K562 (cell line): ENCODE results near the gene TXNIP. TPM values are rescaled to one million over a fixed set of nuclear protein-coding genes. Genes with fewer than 3 reads are reported as not detected.

Experiments
- AFF4 ChIP-seq: sonication (generic); formaldehyde crosslinking; IDR thresholded peaks from 2 replicates; pipeline ENCODE4 v1.8.0; 2023; ENCODE audit warnings: mild to moderate bottlenecking, missing genetic modification reagents
- BRD4 ChIP-seq: fragments of 200-600 bp; sonication (generic); IDR thresholded peaks from 2 replicates; pipeline ENCODE4 v1.6.1; 2017; ENCODE audit warnings: inconsistent platforms
- CHD1 ChIP-seq: fragments of 200-600 bp; sonication (generic); IDR thresholded peaks from one replicate; pipeline ENCODE4 v1.6.1; 2012; ENCODE audit warnings: mild to moderate bottlenecking, moderate library complexity, low read length, inconsistent platforms
- CREB3 ChIP-seq: fragments of 450-650 bp; conservative IDR thresholded peaks from 2 replicates; pipeline ENCODE4 v1.6.1; 2016; ENCODE audit warnings: missing genetic modification characterization, low read depth, mild to moderate bottlenecking, missing compliant biosample characterization, moderate library complexity
- HDAC3 ChIP-seq: fragments of 450-650 bp; IDR thresholded peaks from 2 replicates; pipeline ENCODE4 v1.6.1; 2018; ENCODE audit warnings: borderline replicate concordance, mild to moderate bottlenecking, moderate library complexity; ENCODE audit not compliant: partially characterized antibody
- HMGN3 ChIP-seq: IDR thresholded peaks from 2 replicates; pipeline ENCODE4 v1.6.1; 2011; ENCODE audit warnings: borderline replicate concordance, low read depth, mild to moderate bottlenecking, mixed read lengths, low read length; ENCODE audit not compliant: insufficient read length; ENCODE audit errors: extremely low read depth
- NFE2L1 ChIP-seq: fragments of 450-650 bp; IDR thresholded peaks from 2 replicates; pipeline ENCODE4 v1.6.1; 2016; ENCODE audit warnings: missing genetic modification characterization, low read depth, mild to moderate bottlenecking, missing compliant biosample characterization, moderate library complexity, borderline replicate concordance
- RBM34 ChIP-seq: fragments of 200-400 bp; formaldehyde crosslinking; IDR thresholded peaks from 2 replicates; pipeline ENCODE4 v1.6.1; 2018; ENCODE audit warnings: low read length, borderline replicate concordance; ENCODE audit not compliant: insufficient read depth
- SMARCB1 ChIP-seq: IDR thresholded peaks from 2 replicates; pipeline ENCODE4 v1.6.1; 2011; ENCODE audit warnings: improper control_type of control experiment, low read depth; ENCODE audit not compliant: insufficient read length
- U2AF1 ChIP-seq: fragments of 200-400 bp; formaldehyde crosslinking; optimal IDR thresholded peaks from 2 replicates; pipeline ENCODE3; 2017; ENCODE audit warnings: mild to moderate bottlenecking, low read depth, low read length, moderate library complexity
- ZNF589 ChIP-seq: fragments of 200-800 bp; sonication (Bioruptor generic); IDR thresholded peaks from 2 replicates; pipeline ENCODE4 v1.6.1; 2016; ENCODE audit warnings: low read depth, missing genetic modification characterization, missing compliant biosample characterization
- polyA plus RNA-seq, 8 experiments: library from polyadenylated mRNA; depleted of rRNA in 4 of 8; stranded (reverse) in 5 of 8; unstranded in 3 of 8; fragments of >200 nt; fragmentation: Nextera tagmentation in 2 of 8; fragmentation: Illumina TruSeq in 1 of 8; extraction: Ambion mirVana in 2 of 8; extraction: Trizol in 1 of 8; gene quantifications; 2 replicates each; pipeline versions ENCODE4 v1.2.1 to v1.2.3, GENCODE V29; 2011 to 2014; ENCODE audit warnings: inconsistent platforms in 1 of 8, missing spikeins in 1 of 8
- total RNA-seq, 7 experiments: library from RNA; depleted of rRNA in 6 of 7; stranded (reverse); fragments of >200 nt in 6 of 7; fragmentation: Illumina TruSeq in 2 of 7; extraction: Trizol in 2 of 7; gene quantifications; 2 replicates each; pipeline versions ENCODE4 v1.2.1 to v1.2.3, GENCODE V29; 2011 to 2021; ENCODE audit warnings: low replicate concordance in 1 of 7
- TF ChIP-seq, protein P1 (sequence below): fragments of 450-650 bp; conservative IDR thresholded peaks from 2 replicates; pipeline ENCODE4 v1.6.1; 2016; ENCODE audit warnings: missing genetic modification characterization, low read depth, mild to moderate bottlenecking, control low read depth, missing compliant biosample characterization
- TF ChIP-seq, protein P2 (sequence below): IDR thresholded peaks from 2 replicates; pipeline ENCODE4 v1.6.1; 2014; ENCODE audit warnings: antibody characterized with exemption

The TXNIP gene
- total and polyA plus RNA-seq, 9 of the 15 experiments (the other 6 are each of a cell fraction or from before 2014, with no cell fraction given), result 120 to 499 (median 257) TPM

DNA sequence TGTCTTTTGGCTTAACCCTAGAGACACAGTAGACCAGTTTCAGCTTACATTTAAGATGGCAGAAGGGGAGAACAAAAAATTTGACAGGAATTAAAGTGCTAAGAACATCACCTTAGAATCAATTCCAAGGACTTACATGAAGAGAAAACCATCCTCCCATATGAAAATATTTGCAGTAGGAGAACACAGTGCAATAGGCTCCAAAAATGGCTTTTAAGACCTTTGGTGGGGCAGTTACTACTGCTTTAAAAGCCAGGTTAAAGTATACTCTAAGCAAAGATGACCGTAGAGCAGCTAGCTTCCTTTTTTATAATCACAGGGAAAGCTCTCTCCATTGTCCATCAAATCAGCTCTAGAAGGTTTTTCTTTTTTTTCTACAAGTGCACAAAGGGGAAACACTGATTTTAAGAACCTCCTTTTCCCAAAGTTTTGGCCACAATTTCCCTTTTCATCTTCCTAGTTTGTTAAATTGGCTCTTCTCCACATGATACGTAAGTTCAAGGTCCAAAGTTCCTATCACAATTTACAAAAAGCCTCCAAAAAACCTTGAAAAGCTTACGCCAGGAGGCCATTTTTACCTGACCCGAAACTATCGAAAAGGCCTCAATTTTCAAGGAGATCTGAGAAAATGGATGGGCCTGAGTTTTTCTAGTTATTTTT, 3.3 kb downstream of the TXNIP start (continued):
- no peak for TF ChIP-seq CREB3 (tag)
- no peak for TF ChIP-seq RBM34
- no peak for TF ChIP-seq NFE2L1 (tag)
- TF ChIP-seq AFF4 (CRISPR knock-in tag), result peak; percentile 53; the same call in 1 of the 2 replicates
- TF ChIP-seq U2AF1, result no peak
- no peak for TF ChIP-seq SMARCB1
- peak; percentile 13 for TF ChIP-seq HDAC3
- TF ChIP-seq BRD4, result no peak
- no peak for TF ChIP-seq HMGN3
- TF ChIP-seq CHD1, result peak; percentile 6
- TF ChIP-seq, protein P1, sequence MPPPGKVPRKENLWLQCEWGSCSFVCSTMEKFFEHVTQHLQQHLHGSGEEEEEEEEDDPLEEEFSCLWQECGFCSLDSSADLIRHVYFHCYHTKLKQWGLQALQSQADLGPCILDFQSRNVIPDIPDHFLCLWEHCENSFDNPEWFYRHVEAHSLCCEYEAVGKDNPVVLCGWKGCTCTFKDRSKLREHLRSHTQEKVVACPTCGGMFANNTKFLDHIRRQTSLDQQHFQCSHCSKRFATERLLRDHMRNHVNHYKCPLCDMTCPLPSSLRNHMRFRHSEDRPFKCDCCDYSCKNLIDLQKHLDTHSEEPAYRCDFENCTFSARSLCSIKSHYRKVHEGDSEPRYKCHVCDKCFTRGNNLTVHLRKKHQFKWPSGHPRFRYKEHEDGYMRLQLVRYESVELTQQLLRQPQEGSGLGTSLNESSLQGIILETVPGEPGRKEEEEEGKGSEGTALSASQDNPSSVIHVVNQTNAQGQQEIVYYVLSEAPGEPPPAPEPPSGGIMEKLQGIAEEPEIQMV, result no peak
- TF ChIP-seq, protein P2, sequence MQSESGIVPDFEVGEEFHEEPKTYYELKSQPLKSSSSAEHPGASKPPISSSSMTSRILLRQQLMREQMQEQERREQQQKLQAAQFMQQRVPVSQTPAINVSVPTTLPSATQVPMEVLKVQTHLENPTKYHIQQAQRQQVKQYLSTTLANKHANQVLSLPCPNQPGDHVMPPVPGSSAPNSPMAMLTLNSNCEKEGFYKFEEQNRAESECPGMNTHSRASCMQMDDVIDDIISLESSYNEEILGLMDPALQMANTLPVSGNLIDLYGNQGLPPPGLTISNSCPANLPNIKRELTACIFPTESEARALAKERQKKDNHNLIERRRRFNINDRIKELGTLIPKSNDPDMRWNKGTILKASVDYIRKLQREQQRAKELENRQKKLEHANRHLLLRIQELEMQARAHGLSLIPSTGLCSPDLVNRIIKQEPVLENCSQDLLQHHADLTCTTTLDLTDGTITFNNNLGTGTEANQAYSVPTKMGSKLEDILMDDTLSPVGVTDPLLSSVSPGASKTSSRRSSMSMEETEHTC, result no peak
- no peak for TF ChIP-seq ZNF589
